OCI-LY7 (cell line): Measurements from ENCODE around the gene HECW1. TPM values are rescaled to one million over a fixed set of nuclear protein-coding genes. Genes with fewer than 3 reads are reported as not detected.

Experiments
- BruUV-seq: library from RNA; stranded (reverse); fragments of 400-500 nt; replicated peaks from 2 replicates; lab custom pipeline; 2021; lab: Mats Ljungman, UMichigan
- CTCF ChIA-PET: fragments of 300-600 bp; sonication (Branson Sonifier 250); formaldehyde crosslinking; loops from one replicate; lab custom pipeline; 2022; ENCODE audit warnings: antibody characterized with exemption; ENCODE audit not compliant: unreplicated experiment; lab: Charles Lee
- POLR2A ChIA-PET: fragments of 300-600 bp; sonication (Branson Sonifier 250); formaldehyde crosslinking; loops from one replicate; lab custom pipeline; 2022; ENCODE audit warnings: antibody characterized with exemption; lab: Charles Lee
- DNase-seq: peaks from one replicate; pipeline ENCODE4 v3.0.0-alpha.2; 2015; ENCODE audit warnings: low spot score
- H2AFZ ChIP-seq: fragments of 200-600 bp; sonication (generic), shearing (Covaris generic); 2 replicates; pipeline ENCODE4 v1.6.1; 2014; ENCODE audit warnings: mild to moderate bottlenecking, antibody characterized with exemption, low read length, moderate library complexity
- H3K27ac ChIP-seq: fragments of 200-600 bp; sonication (generic); 2 replicates; pipeline ENCODE4 v1.5.1; 2014; ENCODE audit warnings: mixed run types, low read depth, mild to moderate bottlenecking, moderate library complexity, low read length, inconsistent platforms; ENCODE audit not compliant: poor library complexity, severe bottlenecking
- H3K36me3 ChIP-seq: fragments of 200-600 bp; sonication (generic); 2 replicates; pipeline ENCODE4 v1.6.1; 2014; ENCODE audit warnings: mild to moderate bottlenecking, antibody characterized with exemption, low read length, moderate library complexity, mixed read lengths; ENCODE audit not compliant: insufficient read depth
- H3K4me1 ChIP-seq: fragments of 200-600 bp; sonication (generic); 2 replicates; pipeline ENCODE4 v1.5.1; 2014; ENCODE audit warnings: mild to moderate bottlenecking, low read length; ENCODE audit not compliant: insufficient read depth, poor library complexity, severe bottlenecking
- H3K4me2 ChIP-seq: fragments of 200-600 bp; sonication (generic); 2 replicates; pipeline ENCODE4 v1.6.1; 2014; ENCODE audit warnings: mild to moderate bottlenecking, low read length
- H3K4me3 ChIP-seq: fragments of 200-600 bp; sonication (generic); 2 replicates; pipeline ENCODE4 v1.5.1; 2014; ENCODE audit warnings: mild to moderate bottlenecking, low read depth, low read length; ENCODE audit not compliant: poor library complexity, severe bottlenecking
- H3K79me2 ChIP-seq: fragments of 200-600 bp; sonication (generic); 2 replicates; pipeline ENCODE4 v1.6.1; 2016; ENCODE audit warnings: low read depth, mild to moderate bottlenecking, low read length, moderate library complexity, mixed read lengths; ENCODE audit not compliant: insufficient read depth
- H3K9me2 ChIP-seq: fragments of 200-600 bp; sonication (generic); 2 replicates; pipeline ENCODE4 v1.6.1; 2016; ENCODE audit warnings: mild to moderate bottlenecking, low read length, mixed read lengths; ENCODE audit not compliant: insufficient read depth
- H3K9me3 ChIP-seq: fragments of 200-600 bp; sonication (generic); 2 replicates; pipeline ENCODE4 v1.6.1; 2014; ENCODE audit warnings: mild to moderate bottlenecking, mixed run types, low read length, mixed read lengths
- H4K20me1 ChIP-seq: fragments of 200-600 bp; sonication (generic); 2 replicates; pipeline ENCODE4 v1.6.1; 2014; ENCODE audit warnings: mild to moderate bottlenecking, antibody characterized with exemption, low read length, moderate library complexity, mixed read lengths; ENCODE audit not compliant: insufficient read depth
- EZH2phosphoT487 ChIP-seq: fragments of 200-600 bp; sonication (generic); IDR thresholded peaks from 2 replicates; pipeline ENCODE4 v1.6.1; 2018; ENCODE audit warnings: low read depth, borderline replicate concordance, mild to moderate bottlenecking, mixed run types, antibody characterized with exemption, low read length, moderate library complexity, mixed read lengths
- intact Hi-C: fragments of 100-400 bp; cut with micrococcal nuclease; formaldehyde crosslinking; loops from one replicate; pipeline ENCODE4 v1.10.0; 2022; ENCODE audit not compliant: unreplicated experiment
- total RNA-seq, 2 experiments: library from RNA; depleted of rRNA in 1 of 2; stranded (reverse); fragments of >200 nt in 1 of 2; shearing (Covaris generic) in 1 of 2; gene quantifications; 2 replicates each; pipeline ENCODE4 v1.2.3, GENCODE V29; 2014 to 2022
- TF ChIP-seq, protein P1 (sequence below): fragments of 200-600 bp; sonication (generic); conservative IDR thresholded peaks from 2 replicates; pipeline ENCODE4 v1.5.1; 2014; ENCODE audit warnings: mild to moderate bottlenecking, antibody characterized with exemption, low read length, moderate library complexity, mixed read lengths

Gene HECW1
- total RNA-seq, 2 experiments from 2014 or later, result 2.0 TPM

GRCh38 chr7:43565786-43566185, 453.3 kb downstream of the HECW1 start:
- Histone ChIP-seq H3K4me3 (no peak overlapping the region), H3K27ac (no peak overlapping the region), H3K9me3 (no peaks in the 10 kb centered on the region), H3K79me2 (no peaks in the 10 kb centered on the region), H3K36me3 (no peaks in the 10 kb centered on the region), H3K4me1 (no peaks in the 10 kb centered on the region), H4K20me1 (no peaks in the 10 kb centered on the region), H3K9me2 (no peaks in the 10 kb centered on the region), H3K4me2 (no peak overlapping the region), H2AFZ (no peak overlapping the region)
- no TSS peak for BruUV-seq
- intact Hi-C loops, result no loop called here
- DNase-seq, result no peak
- POLR2A ChIA-PET, result no interaction called here
- no peak for TF ChIP-seq EZH2phosphoT487
- TF ChIP-seq, protein P1, sequence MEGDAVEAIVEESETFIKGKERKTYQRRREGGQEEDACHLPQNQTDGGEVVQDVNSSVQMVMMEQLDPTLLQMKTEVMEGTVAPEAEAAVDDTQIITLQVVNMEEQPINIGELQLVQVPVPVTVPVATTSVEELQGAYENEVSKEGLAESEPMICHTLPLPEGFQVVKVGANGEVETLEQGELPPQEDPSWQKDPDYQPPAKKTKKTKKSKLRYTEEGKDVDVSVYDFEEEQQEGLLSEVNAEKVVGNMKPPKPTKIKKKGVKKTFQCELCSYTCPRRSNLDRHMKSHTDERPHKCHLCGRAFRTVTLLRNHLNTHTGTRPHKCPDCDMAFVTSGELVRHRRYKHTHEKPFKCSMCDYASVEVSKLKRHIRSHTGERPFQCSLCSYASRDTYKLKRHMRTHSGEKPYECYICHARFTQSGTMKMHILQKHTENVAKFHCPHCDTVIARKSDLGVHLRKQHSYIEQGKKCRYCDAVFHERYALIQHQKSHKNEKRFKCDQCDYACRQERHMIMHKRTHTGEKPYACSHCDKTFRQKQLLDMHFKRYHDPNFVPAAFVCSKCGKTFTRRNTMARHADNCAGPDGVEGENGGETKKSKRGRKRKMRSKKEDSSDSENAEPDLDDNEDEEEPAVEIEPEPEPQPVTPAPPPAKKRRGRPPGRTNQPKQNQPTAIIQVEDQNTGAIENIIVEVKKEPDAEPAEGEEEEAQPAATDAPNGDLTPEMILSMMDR, result no peak
- CTCF ChIA-PET, result no interaction called here

- no peak overlapping the region for H3K4me2 ChIP-seq
- ChIA-PET CTCF (no interaction called here), POLR2A (interaction anchor here (0.7 to 1.0 kb wide), 3 partner anchors 14 to 40 kb away, joined by 3 to 4 read pairs (median 3); partner anchors contain the start of gene STK17A)
- no peaks in the 10 kb centered on the region for H3K79me2 ChIP-seq
- H3K36me3 ChIP-seq, result no peaks in the 10 kb centered on the region
- H4K20me1 ChIP-seq, result no peaks in the 10 kb centered on the region
- no peak overlapping the region for H3K27ac ChIP-seq
- no peaks in the 10 kb centered on the region for H3K4me1 ChIP-seq
- no peak for DNase-seq
- BruUV-seq, result no TSS peak
- H2AFZ ChIP-seq, result no peak overlapping the region
- H3K9me2 ChIP-seq, result no peaks in the 10 kb centered on the region
- no peaks in the 10 kb centered on the region for H3K9me3 ChIP-seq
- intact Hi-C loops, result no loop called here
- TF ChIP-seq EZH2phosphoT487, result no peak
- TF ChIP-seq, protein P1, result no peak
- H3K4me3 ChIP-seq, result no peak overlapping the region
Measured at GRCh38 chr7:43568529-43568928, 456.1 kb downstream of the HECW1 start.

DNA sequence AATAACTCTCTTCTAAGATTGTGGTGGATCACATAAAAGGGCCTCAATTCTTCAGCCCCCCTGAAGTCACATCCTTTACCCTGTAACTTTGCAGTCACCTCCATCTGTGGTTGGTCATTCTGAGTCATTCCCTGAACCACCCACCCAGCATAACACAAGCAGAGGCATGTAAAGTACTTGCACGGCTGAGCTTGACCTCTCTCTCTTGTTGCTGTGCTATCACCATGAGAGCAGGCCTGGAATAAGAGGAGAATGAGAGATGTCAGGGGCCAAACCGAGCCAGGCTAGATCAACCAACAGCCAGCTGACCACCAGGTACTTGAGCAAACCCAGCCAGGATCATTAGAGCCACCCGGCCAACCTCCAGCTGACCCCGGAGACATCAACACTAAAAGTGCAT, 457.0 kb downstream of the HECW1 start:
- Histone ChIP-seq H3K36me3 (no peaks in the 10 kb centered on the region), H3K9me3 (no peaks in the 10 kb centered on the region), H3K79me2 (no peaks in the 10 kb centered on the region), H3K4me2 (no peak overlapping the region), H3K4me1 (no peaks in the 10 kb centered on the region), H3K27ac (no peak overlapping the region), H4K20me1 (no peaks in the 10 kb centered on the region), H3K9me2 (no peaks in the 10 kb centered on the region), H2AFZ (no peak overlapping the region), H3K4me3 (no peak overlapping the region)
- POLR2A ChIA-PET, result no interaction called here
- TF ChIP-seq EZH2phosphoT487, result no peak
- TF ChIP-seq, protein P1, result no peak
- intact Hi-C loops, result no loop called here
- no TSS peak for BruUV-seq
- CTCF ChIA-PET, result no interaction called here
- no peak for DNase-seq
